HG02885 (cell line): ENCODE results near the gene LARGE2.

Source experiments
- ATAC-seq: cut with Tn5 transposase; IDR thresholded peaks from one replicate; pipeline ENCODE4 v1.9.1; 2021; ENCODE audit warnings: mild to moderate bottlenecking; ENCODE audit not compliant: unreplicated experiment, poor library complexity

LARGE2 gene

GRCh38 chr11:45947885-45948284 lies 25.4 kb downstream of the LARGE2 start:
- no peak for ATAC-seq

GRCh38 chr11:45948356-45948755 lies 25.9 kb downstream of the LARGE2 start:
- ATAC-seq = no peak

- no peak for ATAC-seq
Observed at GRCh38 chr11:45949992-45950407, 27.5 kb downstream of the LARGE2 start.

- ATAC-seq = no peak
Observed at GRCh38 chr11:45959851-45960250, 37.4 kb downstream of the LARGE2 start.

- no peak for ATAC-seq
Observed at GRCh38 chr11:45960387-45961095, 38.1 kb downstream of the LARGE2 start.

- no peak for ATAC-seq
Observed at GRCh38 chr11:45961751-45962240, 39.3 kb downstream of the LARGE2 start.

GRCh38 chr11:45964911-45965389 lies 42.5 kb downstream of the LARGE2 start:
- peak; percentile 80 for ATAC-seq

- no peak for ATAC-seq
Observed at GRCh38 chr11:45967506-45967905, 45.0 kb downstream of the LARGE2 start.

GRCh38 chr11:45968901-45969300 lies 46.4 kb downstream of the LARGE2 start:
- no peak for ATAC-seq

GRCh38 chr11:45973601-45974000 lies 51.1 kb downstream of the LARGE2 start:
- ATAC-seq = no peak

- ATAC-seq = no peak
Observed at GRCh38 chr11:45974806-45975205, 52.4 kb downstream of the LARGE2 start.
